Kidney capillary endothelial cell (primary cell): ENCODE results near the gene CABLES2.

Source experiments
- DNase-seq: peaks from one replicate; pipeline ENCODE4 v3.0.0-alpha.2; 2018; ENCODE audit warnings: low spot score

Gene CABLES2

DNA sequence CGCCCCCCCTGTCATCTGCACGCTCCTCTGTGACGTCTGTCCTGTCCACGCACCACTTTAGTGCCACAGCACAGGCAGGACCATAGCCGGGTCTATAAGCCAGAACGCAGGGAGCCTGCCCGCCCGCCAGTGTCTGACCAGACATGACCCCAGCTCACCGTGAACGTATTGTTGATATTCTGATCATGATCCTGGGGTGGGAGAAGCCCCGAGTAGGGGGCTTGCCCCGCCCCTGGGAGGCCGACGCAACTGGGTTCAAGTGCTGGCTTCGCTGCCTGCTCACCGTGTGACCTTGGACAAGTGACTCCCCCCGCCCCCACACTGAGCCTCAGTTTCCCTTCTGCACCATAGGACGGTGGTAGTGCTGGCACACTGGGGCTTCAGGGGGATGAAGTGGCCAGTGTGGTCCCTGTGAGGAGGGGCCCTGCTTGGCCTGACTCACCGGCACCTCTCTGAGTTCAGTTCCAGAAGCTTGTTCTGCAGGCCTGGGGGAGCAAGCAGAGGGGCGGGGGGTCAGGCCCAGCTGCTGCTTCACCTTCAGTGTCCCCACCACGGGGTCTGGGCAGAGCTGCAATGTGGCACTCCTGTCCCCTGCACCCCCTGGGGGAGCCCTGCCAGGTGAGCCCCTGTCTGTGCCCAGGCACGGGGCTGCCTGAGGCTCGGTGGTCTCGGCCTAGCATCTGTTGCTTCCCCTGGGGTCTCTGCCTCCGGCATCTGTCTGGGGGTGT is 11.1 kb upstream of the CABLES2 start:
- DNase-seq, result no peak

DNA sequence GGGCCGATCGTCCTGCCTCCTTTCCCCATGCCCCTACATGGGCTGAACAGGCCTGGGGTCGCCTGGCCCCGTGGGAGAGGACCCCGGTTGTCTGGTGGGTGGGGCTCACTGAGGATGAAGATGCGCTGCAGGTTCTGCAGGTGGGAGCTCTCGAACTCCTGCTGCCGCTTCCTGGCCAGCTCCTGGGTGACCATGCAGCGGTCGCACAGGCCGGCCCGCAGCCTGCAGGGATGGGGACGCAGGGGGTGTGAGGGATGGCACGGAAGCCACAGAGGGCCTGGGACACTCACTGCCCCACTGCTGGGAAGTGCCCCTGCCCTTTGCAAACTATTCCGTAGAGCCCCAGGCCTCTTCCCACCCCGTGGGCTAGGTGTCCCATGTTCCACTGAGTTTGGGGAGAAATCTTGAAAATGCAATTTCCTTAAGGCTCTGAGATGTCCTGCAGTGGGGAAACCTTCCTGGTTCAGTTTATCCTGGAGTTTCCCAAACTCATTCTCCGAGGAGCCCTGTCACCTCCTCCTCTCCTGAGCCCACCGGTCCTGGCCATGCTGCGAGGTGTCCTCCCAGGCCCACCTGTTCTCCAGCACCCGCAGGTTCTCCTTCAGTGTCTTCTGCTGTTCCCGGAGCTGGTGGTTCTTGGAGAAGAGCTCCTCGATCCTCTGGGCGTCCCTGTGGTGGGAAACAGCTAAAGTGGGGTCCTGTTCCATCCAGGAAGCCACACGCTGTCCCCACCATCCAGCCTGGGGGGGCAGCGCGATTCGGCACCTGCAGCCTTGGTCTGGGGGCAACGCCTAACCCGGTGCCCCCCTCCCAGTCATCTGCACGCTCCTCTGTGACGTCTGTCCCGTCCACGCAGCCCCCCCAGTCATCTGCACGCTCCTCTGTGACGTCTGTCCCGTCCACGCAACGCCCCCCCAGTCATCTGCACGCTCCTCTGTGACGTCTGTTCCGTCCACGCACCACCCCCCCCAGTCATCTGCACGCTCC is 9.9 kb upstream of the CABLES2 start:
- no peak for DNase-seq

DNA sequence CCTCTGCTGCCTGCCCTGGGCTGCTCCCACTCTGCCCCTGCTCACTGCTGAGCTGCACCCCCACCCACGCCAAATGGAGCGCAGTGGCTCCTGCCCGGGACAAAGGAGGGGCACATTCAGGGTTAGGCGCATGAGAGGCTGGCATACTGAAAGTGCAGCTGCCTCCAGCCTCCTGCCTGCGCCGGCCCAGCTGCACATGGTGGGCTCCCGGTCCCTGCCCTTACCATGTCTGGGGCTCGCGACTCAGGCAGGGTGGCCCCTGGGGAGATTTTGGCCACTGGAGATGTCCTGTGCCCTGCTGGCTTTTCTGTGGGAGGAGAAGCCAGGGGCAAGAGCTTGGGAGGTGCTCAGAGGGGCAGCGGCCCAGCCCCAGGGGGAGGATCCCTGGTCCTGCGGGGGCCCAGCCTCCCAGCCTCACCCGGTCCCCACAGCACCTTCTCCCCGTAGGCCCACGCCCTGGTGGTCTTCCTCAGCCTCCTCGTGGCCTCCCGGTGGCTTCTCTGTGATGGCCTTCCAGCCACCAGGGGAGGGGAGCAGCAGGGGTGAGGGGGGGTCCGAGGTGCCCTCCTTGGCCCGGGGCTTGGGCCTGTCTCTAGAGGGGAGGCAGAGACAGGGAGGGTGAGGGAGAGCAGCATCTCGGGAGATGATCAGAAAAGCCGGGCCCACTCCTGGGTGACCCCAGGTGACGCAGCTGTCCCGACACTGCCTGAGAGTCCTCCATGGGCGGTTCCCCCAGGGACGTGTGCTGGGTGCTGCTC is 8.4 kb upstream of the CABLES2 start:
- no peak for DNase-seq

DNA sequence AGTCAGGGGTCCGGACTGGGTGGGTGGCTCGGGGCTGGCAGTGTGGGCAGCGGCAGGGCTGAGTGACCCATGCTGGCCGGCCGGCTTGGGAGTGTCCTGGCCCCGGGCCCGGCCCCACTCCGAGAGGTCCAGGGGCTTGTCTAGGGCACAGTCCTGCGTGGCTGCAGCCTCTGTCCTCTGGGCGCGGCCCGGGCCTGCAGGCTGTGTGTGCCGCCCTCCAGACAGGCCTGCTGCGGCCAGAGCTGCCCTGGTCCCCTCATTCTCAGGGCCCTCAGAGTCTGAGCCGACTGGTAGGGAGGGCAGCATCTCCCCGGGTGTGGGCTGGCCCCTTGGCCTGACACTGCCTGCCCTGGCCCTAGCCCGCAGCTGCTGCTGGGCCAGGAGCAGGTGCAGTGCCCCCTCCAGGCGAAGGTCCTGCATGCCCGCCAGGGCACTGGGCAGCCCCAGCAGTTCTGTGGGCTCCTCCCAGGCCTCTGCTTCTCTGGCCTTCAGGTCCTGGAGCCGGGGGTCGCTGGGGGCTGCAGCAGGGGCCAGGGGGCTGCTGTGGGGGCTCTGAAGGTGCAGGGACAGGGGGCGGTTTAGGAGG is 6.9 kb upstream of the CABLES2 start:
- no peak for DNase-seq

DNA sequence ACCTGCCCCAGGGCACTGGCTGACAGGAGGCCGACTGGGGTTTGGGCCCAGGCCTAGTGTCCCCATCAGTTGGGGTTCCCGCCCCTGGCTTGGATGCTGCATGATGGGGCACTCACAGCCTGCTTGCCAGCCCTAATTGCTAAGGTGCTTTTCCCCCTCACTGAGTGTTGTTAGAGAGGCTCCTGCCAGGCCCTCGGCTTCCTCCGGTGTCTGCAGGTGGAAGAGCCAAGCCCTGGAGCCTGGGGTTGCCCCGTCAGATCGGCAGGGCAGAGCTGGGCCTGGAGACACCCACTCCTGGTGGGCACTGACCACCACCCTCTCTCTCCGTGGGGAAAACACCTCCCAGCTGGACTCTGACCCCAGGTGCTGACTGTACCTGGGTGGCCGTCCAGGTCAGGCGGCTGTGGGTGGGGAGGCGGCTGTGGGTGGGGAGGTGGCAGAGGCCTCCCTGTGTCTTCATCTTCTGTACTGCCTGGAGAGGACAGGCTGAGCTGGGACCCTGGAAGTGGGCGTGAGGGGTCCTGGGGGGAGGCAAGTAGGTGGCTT is 6.0 kb upstream of the CABLES2 start:
- no peak for DNase-seq

DNA sequence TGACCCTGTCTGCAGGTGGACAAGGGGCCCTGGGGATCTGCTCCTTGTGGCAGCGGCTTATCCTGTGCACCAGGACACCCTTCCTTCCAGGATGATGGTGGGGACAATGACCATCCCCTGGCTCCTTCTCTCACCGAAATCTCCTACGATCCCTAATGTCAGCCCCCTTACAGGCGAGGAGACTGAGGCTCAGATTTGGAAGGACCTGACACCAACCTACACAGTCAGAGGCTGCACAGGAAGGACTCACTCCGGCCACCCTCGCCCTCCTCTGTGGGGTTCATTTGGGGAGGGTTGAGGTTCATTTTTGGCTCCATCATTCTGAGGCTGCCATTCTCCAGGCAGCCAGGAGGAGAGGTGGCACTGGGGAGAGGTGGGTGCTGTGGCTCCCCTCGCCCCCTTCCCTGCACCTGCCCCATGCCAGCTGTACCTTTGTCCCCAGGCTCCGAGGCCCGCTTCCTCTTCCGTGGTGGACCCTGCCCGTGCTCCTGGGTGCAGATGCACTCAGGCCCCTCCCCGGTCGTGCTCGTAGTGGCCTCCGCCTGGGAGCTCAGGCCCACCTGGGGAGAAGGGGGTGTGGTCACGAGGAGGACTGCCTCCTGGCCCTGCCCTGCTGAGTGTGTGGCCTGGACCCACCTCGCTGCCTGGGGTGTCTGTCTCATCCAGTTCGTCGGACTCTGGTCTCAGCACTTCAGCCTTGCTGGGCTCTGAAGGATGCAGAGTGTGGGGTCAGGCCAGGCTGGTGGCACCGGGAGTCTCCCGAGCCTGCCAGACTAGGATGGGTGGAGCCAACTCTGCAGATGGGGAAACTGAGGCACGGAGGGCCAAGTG is 5.3 kb upstream of the CABLES2 start:
- no peak for DNase-seq

DNA sequence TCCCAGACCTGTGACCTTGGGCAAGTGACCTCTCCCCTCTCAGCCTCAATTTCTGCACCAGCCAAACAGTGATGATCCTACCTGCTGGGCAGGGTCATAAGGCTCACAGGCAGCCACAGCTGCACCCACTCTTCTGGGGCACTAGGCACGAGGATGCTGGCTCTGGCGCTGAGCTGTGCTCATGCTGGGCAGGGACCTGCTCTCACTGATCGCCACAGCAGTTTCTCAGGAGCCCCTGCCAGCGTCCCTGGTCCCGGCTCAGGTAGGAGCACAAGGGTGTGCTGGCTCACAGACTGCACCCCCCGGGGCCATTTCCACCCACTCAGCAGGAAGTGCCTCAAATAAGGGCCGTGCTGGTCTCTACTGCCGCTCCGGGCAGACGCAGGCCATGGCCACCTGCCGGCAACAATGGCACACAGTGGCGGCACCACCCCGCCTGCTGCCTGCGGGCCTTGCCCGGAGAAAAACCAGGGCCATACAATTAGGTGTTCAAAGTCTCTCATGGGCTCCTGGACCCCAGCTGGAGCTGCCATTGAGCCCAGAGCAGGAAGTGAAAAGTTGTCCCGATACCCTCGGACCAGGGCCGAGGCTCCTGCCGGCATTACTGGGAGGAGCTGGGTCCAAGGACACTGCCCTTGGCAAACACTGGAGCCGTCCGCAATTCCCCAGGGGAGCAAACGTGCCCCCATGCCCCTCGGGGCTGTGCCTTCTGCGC is 4.6 kb upstream of the CABLES2 start:
- no peak for DNase-seq

DNA sequence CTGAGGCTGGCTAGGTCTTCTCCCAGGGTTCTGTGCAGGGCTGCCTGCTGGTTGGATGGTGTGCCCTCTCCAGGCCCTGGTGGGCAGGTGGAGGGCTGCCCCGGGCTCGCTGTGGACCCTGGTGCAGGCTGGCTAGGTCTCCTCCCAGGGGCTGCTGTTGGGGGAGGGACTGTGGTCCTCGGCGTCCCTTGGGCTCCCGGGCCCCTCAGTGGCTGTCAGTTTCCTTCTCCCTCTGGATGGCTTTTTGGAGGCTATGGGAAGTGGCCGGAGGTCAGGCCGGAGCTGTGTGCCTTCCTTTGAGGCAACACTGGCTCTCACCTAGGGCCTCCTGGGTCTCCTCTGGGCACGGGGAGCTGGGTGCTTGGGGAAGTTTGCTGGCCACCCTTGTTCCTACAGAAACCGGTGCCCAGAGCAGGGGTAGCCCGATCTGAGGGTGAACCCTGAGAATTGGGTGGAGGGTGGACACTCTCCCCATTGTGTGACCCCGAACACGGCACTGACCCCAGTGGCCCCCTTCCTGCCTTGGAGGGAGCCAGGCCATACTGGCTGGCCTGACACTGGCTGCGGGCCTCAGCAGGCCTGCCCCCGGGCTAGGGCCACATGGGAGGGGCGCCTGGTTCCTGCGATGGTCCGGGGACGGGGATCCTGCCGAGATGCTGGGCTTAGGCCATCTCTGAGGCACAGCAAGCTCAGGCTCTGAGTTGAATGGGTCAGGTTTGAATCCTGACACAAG is 3.8 kb upstream of the CABLES2 start:
- DNase-seq, result no peak

DNA sequence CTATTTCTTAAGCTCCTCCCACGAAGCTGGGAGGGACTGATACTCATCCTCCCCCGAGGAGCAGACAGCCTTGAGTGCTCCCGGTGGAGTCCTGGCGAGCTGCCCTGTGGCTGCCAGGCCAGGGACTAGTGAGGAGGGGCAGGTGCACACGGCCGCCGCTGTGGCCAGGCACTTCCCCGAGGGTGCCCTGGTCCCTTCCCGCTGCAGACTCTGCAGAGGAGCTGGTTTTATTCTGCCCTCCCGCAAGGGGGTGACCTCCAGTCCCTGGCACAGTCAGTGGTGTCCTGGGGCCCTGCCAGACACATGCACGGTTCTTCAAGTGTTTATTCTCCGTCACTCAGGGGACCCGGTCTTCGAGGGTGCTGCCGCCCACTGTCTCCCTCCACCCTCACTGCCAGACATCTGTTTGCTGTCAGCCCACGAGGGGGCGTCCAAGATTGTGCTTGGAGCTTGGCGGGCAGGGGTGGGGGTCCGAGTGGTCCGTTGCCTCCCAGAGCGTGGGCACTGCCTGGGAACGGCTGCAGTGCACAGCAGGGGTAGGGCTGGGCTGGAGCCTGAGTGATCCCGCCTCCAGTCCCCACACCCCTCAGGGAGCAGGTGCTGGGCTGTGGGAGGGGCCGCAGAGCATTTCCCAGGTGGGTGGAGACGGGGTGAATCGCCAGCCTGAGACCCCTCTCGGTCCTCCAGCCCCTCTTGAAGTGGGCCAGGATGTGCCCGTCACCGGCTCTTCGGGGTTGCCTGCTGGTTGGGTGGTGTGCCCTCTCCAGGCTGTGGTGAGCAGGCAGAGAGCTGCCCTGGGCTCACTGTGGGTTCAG is 3.1 kb upstream of the CABLES2 start:
- no peak for DNase-seq

DNA sequence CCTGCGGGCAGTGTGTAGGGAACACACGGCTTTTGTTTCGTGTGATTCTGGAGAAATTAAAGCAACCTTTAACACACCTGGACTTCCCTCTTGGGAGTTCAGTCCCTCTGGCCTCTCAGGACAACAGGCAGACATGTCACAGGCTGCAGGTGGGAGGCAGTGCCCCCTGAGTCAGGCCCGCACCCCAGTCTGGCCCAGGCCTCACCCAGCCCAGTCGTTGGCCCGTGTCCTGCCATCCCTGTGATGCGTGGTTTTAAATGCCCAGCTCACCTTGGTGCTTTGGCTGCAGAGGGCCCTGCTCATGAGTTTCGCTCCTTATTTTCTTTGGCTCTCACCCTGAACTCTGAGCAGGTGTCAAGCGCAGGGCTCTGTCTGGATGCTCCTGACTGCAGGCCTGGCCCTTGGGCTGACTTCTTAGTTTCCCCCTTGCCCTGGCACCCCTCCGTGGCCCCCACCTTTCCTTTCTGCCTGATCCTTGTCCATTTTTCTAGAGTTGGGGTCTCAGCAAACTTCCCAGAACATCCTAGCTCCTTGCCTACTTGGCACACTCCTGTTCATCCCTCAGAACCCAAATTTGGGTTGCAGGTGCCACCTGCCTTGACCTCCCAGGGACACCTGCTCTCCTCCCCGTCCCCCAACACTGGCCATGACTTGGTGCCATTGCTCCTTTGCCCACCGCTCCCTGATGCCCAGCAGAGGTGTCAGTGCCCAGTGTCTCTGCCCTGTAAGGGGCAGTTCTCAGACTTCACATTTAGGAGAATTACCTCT is 2.2 kb upstream of the CABLES2 start:
- DNase-seq, result no peak

DNA sequence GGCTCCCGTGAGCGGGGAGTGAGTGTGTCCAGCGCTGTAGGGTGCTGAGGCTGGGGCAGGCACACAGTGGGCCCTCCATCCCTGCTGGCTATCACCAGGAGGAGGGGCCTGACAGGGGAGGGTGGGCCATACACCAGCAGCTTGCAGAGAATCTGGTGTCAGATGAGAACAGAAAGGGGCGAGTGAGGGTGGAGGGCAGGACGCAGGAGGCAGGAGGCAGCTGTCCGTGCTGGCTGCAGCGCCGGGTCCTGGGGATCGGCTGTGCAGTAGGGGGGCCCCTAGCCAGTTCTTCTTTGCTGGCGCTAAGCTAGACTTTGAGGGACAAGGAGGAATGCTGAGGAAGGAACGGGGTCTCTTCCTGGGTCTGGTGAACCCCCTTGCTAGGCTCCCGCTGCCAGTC is 1.6 kb upstream of the CABLES2 start:
- no peak for DNase-seq

DNA sequence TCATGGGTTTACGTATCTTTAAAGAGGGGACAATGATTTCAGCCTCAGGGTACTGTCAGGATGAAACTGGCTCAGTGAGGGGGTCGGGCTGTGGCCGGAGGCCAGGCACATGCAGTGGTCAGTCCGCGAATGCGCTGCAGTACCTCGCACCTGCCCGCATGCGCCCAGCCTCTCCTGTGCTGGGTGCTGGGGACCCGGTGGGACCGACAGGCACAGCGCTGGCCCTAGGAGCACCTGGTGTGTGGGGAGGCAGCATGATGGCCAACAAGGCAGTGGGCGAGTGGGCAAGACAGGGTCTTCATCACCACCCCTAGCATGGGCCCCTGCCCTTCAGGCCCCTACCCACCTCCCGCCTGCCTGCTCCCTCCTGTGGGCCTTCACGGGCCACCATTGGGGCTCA is 970 bp upstream of the CABLES2 start:
- DNase-seq, result no peak

DNA sequence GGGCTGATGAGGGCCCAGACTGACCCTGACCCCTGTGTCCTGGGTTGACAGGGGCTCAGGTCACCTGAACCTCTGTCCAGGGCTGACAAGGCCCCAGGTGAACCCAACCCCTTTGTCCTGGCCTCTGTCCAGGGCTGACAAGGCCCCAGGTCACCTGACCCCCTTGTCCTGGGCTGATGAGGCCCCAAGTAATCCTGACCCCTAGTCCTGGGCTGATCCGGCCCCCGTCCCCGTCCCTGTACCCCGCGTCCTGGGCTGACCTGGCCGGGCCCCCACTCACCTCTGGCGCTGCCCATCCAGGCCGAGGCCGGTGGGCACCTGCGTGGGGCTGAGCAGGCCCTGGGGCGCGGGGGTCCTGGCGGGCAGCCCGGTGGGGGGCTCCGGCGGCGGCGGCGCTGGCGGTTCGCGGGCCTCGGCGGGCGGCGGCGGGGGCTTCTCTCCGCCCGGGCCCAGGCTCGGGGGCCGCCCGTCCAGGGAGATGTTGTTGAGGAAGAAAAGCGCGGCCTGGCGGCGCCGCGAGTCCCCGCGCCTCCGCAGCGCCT is 379 bp downstream of the CABLES2 start:
- DNase-seq, result no peak

DNA sequence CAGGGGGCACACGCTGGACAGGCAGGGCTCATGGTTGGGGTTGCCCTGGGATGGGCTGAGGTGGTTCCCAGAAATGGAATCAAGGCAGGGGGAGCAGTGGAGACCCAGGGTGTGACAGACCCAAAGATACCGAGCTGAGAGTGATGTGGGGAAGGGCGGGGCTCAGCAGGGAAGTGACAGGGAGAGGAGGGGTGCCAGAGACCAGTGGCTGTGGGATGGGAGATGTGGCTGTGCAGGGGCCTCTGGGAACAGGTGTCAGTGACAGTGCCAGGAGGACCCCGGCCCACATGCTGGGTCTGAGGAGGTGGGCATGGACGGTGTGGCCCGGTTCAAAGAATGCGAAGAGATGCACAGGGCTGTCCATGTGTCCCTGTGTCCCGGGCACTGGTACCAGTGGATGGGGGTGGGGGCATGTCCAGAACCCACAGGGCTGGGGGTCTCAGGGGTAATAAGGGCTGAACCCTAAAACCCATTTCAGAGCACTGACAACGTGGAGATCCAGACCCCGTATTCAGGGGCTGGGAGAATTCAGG is 1.0 kb downstream of the CABLES2 start:
- no peak for DNase-seq

DNA sequence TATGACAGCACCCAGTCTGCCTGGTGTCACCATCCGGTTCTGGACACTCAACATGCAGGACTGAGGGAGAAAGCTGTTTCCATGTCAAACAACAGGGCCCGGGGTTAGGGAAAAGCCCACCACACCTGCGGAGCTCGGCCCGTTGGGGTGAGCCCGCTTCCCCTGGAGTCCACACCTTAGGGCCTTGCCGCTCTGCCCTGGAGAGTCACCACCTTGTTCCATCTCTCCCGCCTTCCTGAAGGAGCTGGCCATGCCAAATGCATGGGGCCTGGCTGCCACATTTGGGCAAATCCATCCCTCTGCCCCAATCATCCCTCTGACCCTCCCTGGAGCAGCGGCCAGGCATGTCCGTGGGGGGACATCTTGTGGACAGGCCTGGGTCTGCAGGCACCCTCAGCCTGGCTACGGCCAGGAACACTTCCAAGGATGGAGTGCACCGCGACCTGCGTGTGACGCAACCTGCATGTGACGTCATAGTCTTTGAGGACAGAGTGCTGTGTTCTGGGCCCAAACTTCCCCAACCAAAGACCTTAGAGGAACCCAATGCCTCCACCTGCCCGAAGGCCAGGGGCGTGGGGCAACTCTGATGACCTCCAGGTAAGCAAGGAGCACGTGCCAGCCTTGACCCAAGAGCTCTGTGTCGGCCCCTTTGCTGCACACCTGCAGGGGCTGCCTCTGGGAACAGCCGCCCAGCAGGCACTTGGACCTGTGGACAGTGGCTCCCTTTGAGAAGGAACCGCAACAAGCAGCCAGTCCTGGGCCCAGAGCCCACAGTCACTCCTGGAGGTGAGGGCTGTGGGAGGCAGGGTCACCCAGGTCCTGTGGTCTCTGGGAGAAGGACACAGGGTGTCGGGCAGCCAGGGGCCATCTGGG is 1.7 kb downstream of the CABLES2 start:
- no peak for DNase-seq

DNA sequence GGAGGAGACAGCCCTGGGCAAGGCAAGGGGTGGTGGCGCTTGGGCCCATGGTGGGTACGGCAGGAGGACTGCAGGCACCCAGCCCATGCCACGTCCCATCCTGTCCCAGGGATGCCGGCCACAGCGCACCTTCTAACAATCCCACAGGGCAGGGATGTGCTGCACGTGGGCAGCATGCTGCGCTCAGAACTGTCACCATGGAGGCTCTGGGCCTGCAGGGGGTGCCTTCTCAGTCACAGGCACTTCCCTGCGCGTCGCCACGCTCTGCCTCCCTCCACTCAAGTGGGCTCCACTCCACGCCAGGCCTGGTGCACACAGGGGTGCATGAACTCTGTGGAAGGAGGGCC is 2.4 kb downstream of the CABLES2 start:
- DNase-seq, result no peak
